Prostate gland (tissue), 2 donors: Measurements from ENCODE around the gene WASF1.

Experiments
- POLR2AphosphoS5 ChIP-seq: sonication (generic); formaldehyde crosslinking; IDR thresholded peaks from one replicate; pipeline ENCODE4 v1.6.1; 2017; ENCODE audit warnings: antibody characterized with exemption
- TF ChIP-seq, protein P1 (sequence below), 4 experiments: fragments of 200-600 bp in 2 of 4; fragments of 450-650 bp in 2 of 4; sonication (generic) in 2 of 4; IDR thresholded peaks; 1 replicate in 3 of 4; 2 replicates in 1 of 4; pipeline ENCODE4 v1.5.1; 2016 to 2019; ENCODE audit warnings: antibody characterized with exemption in 4 of 4, mild to moderate bottlenecking in 2 of 4, moderate library complexity in 2 of 4

DNA sequence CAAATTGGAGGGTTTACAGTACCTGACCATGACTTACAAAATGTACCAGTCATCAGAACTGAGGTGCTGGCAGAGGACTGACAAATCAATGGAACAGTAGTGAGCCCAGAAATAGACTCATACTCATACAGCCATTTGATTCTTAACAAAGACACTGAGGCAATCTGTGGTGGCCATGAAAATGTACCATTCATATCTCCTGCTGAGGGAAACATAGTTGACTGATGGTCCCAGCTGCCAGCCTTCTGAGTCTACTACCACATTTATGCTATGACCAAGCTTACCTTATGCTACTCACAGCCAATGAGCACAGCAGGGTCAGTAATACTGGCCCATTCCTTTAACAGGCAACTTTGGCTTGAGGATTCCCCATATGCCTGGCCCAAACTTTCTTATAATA is 88.6 kb downstream of the WASF1 start:
- TF ChIP-seq, protein P1, sequence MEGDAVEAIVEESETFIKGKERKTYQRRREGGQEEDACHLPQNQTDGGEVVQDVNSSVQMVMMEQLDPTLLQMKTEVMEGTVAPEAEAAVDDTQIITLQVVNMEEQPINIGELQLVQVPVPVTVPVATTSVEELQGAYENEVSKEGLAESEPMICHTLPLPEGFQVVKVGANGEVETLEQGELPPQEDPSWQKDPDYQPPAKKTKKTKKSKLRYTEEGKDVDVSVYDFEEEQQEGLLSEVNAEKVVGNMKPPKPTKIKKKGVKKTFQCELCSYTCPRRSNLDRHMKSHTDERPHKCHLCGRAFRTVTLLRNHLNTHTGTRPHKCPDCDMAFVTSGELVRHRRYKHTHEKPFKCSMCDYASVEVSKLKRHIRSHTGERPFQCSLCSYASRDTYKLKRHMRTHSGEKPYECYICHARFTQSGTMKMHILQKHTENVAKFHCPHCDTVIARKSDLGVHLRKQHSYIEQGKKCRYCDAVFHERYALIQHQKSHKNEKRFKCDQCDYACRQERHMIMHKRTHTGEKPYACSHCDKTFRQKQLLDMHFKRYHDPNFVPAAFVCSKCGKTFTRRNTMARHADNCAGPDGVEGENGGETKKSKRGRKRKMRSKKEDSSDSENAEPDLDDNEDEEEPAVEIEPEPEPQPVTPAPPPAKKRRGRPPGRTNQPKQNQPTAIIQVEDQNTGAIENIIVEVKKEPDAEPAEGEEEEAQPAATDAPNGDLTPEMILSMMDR (IDR thresholded peaks at IDR 0.05), result no peak
- no peak for TF ChIP-seq POLR2AphosphoS5
